ENCODE measurements around the gene ALG12. TPM values are rescaled to one million over a fixed set of nuclear protein-coding genes. Genes with fewer than 3 reads are reported as not detected.

Gene ALG12
- total RNA-seq, 4 donors from 2014 or later, result 10.1 to 24.4 (median 18.3) TPM

DNA sequence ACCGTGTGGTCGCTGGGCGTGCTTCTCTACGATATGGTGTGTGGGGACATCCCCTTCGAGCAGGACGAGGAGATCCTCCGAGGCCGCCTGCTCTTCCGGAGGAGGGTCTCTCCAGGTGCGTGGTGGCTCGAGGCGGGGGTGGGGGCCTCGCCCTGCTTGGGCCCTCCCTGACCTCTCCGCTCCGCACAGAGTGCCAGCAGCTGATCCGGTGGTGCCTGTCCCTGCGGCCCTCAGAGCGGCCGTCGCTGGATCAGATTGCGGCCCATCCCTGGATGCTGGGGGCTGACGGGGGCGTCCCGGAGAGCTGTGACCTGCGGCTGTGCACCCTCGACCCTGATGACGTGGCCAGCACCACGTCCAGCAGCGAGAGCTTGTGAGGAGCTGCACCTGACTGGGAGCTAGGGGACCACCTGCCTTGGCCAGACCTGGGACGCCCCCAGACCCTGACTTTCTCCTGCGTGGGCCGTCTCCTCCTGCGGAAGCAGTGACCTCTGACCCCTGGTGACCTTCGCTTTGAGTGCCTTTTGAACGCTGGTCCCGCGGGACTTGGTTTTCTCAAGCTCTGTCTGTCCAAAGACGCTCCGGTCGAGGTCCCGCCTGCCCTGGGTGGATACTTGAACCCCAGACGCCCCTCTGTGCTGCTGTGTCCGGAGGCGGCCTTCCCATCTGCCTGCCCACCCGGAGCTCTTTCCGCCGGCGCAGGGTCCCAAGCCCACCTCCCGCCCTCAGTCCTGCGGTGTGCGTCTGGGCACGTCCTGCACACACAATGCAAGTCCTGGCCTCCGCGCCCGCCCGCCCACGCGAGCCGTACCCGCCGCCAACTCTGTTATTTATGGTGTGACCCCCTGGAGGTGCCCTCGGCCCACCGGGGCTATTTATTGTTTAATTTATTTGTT is 44.8 kb upstream of the ALG12 start:
- peak; percentile 25 for DNase-seq
- Histone ChIP-seq H3K4me3 (peak overlapping the region; percentile 86 to 99 (median 94)), H3K9me3 (no peaks in the 10 kb centered on the region), H3K27me3 (no peaks in the 10 kb centered on the region), H3K36me3 (peaks cover 0 to 13% (median 8%) of the 10 kb centered on the region in 4 donors), H3K27ac (peak overlapping the region; percentile 93 to 95 (median 94)), H3K4me1 (peaks cover 30 to 60% (median 57%) of the 10 kb centered on the region in 4 donors)
- intact Hi-C loops (cut with DNase I; ENCODE audit: low total_unique reads), result no loop called here
- in situ Hi-C loops (cut with MboI; ENCODE audit: low pct_ligation_motif_present in 1 of 4, low pct_unique_long_range_greater_than_20kb in 1 of 4, low sequenced_read_pairs in 3 of 4), result loop anchor here in 1 of 4 donors (25.0 kb wide), 1 partner anchor 101 kb away; the partner anchor contains the start of gene ZBED4
- TF ChIP-seq POLR2AphosphoS5 (IDR thresholded peaks at IDR 0.05) (peak in 1 of 3 donors; percentile 5), POLR2A (IDR thresholded peaks at IDR 0.05) (no peak)
- TF ChIP-seq, protein P1, sequence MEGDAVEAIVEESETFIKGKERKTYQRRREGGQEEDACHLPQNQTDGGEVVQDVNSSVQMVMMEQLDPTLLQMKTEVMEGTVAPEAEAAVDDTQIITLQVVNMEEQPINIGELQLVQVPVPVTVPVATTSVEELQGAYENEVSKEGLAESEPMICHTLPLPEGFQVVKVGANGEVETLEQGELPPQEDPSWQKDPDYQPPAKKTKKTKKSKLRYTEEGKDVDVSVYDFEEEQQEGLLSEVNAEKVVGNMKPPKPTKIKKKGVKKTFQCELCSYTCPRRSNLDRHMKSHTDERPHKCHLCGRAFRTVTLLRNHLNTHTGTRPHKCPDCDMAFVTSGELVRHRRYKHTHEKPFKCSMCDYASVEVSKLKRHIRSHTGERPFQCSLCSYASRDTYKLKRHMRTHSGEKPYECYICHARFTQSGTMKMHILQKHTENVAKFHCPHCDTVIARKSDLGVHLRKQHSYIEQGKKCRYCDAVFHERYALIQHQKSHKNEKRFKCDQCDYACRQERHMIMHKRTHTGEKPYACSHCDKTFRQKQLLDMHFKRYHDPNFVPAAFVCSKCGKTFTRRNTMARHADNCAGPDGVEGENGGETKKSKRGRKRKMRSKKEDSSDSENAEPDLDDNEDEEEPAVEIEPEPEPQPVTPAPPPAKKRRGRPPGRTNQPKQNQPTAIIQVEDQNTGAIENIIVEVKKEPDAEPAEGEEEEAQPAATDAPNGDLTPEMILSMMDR (IDR thresholded peaks at IDR 0.05), result peak in 1 of 5 experiments; percentile 23
- 52 to 86% methylated on average over 4 to 47 of the region's 63 CpGs for WGBS, 2 donors (ENCODE audit: low coverage in 1 of 2)

- WGBS, 2 donors (ENCODE audit: low coverage in 1 of 2), result 4% methylated on average over 17 of the region's 70 CpGs; no CpG with 5 or more reads in 1 of the 2 donors
- intact Hi-C loops (cut with DNase I; ENCODE audit: low total_unique reads), result no loop called here
- H3K27ac ChIP-seq, result peak overlapping the region; percentile 93 to 95 (median 94)
- H3K27me3 ChIP-seq, result no peaks in the 10 kb centered on the region
- in situ Hi-C loops (cut with MboI; ENCODE audit: low pct_ligation_motif_present in 1 of 4, low pct_unique_long_range_greater_than_20kb in 1 of 4, low sequenced_read_pairs in 3 of 4), result loop anchor here in 1 of 4 donors (25.0 kb wide), 1 partner anchor 100 kb away; the partner anchor contains the start of gene ZBED4
- TF ChIP-seq EP300 (IDR thresholded peaks at IDR 0.05; ENCODE audit: low read depth) (no peak), POLR2AphosphoS5 (IDR thresholded peaks at IDR 0.05) (peak; percentile 63 to 77 (median 65)), POLR2A (IDR thresholded peaks at IDR 0.05) (peak; percentile 61)
- TF ChIP-seq, protein P1 (IDR thresholded peaks at IDR 0.05), result no peak
- peak overlapping the region; percentile 86 to 99 (median 94) for H3K4me3 ChIP-seq
- H3K4me1 ChIP-seq, result peaks cover 29 to 57% (median 55%) of the 10 kb centered on the region in 4 donors
- peaks cover 0 to 13% (median 8%) of the 10 kb centered on the region in 4 donors for H3K36me3 ChIP-seq
- no peaks in the 10 kb centered on the region for H3K9me3 ChIP-seq
- DNase-seq, result peak; percentile 89
Measured at GRCh38 chr22:49962012-49962750, 43.9 kb upstream of the ALG12 start.

- Histone ChIP-seq H3K27me3 (no peaks in the 10 kb centered on the region), H3K36me3 (peaks cover 0 to 13% (median 8%) of the 10 kb centered on the region in 4 donors), H3K4me3 (peak overlapping the region; percentile 86 to 99 (median 94)), H3K27ac (peak overlapping the region; percentile 93 to 95 (median 94)), H3K4me1 (peaks cover 23 to 52% (median 50%) of the 10 kb centered on the region in 4 donors), H3K9me3 (no peaks in the 10 kb centered on the region)
- WGBS, 2 donors (ENCODE audit: low coverage in 1 of 2), result 2% methylated on average over 19 of the region's 49 CpGs; no CpG with 5 or more reads in 1 of the 2 donors
- no peak for DNase-seq
- peak in 2 of 3 donors; percentile 35 to 59 for TF ChIP-seq POLR2AphosphoS5 (IDR thresholded peaks at IDR 0.05)
- TF ChIP-seq EP300 (IDR thresholded peaks at IDR 0.05; ENCODE audit: low read depth), result no peak
- TF ChIP-seq, protein P1 (IDR thresholded peaks at IDR 0.05), result no peak
- TF ChIP-seq POLR2A (IDR thresholded peaks at IDR 0.05), result peak; percentile 32
- intact Hi-C loops (cut with DNase I; ENCODE audit: low total_unique reads), result no loop called here
- in situ Hi-C loops (cut with MboI; ENCODE audit: low pct_ligation_motif_present in 1 of 4, low pct_unique_long_range_greater_than_20kb in 1 of 4, low sequenced_read_pairs in 3 of 4), result loop anchor here in 1 of 4 donors (25.0 kb wide), 1 partner anchor 99 kb away; the partner anchor contains the start of gene ZBED4
Measured at GRCh38 chr22:49961601-49962011, 43.4 kb upstream of the ALG12 start.
